CD1c-positive myeloid dendritic cell (primary cell): ENCODE results near the gene DGKI.

Experiments used
- DNase-seq: peaks from one replicate; pipeline ENCODE4 v3.0.0-alpha.2; 2016; ENCODE audit errors: extremely low spot score

The DGKI gene

DNA sequence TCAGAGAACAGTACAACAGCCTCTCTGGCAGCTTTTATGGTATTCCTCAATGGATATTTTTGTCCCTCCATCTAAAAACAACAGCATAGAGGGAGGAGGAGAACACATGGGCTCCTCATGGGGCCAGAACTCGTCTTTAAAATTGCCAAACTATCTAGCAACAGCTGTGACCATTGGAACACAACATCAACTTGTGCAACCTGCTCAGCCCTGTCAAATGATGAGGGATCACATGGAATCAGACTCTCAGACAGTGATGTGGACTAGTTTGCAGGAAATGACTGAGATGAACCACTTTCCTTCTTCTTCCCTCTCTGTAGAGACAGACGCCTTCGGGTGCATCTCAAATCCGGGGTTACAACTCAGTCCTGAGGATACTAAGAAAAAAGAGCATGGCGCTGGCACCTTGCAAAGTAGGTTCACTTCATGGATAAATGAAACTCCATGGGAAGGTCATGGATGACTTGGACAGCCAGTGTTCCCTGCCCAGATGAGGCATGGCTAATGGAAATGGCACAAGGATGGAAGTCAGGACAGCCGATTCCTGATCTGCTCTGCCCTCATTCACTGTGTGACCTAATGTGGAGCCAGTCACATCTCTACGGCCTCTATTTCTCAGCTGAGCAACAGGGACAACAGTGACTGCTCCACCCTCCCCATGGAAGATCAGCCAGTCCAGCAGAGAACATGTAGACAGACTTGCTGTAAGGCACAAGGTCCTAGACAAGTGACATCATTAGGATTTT, 24.6 kb upstream of the DGKI start:
- DNase-seq, result no peak

DNA sequence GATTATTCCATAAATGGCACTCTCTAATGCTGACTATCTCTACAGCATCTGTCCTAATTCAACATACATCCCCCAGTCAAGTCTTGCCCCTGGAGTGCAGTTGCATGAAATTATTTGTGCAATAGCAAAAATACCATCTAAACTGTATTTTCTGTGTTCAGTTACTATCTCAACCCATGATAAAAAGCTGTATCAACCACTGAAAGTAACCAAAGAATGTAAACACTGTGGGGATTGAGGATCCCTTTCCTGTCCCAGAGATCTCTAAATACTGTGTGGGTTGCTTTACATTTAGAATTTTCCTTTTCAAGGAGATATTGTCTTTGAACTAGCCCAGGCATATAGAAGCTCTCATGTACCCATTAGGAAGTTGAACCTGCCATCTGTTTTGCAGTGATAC, 23.9 kb upstream of the DGKI start:
- DNase-seq, result no peak

DNA sequence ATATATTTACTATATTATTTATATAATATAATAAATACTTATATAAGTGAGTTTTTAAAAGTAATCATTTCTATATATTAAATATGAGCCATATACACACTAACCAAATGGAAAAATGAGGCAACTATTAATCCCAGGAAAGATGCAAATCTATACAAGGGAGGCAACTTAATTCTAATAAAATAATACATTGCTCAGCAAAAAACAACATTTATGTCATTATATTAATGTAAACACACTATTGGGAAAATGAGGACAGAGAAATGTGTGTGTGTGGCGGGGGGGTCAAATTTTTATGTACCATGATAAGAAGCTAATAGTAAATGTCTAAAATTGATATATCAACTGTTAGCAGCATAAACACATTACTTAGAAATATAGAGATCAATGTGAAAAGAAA, 23.3 kb upstream of the DGKI start:
- no peak for DNase-seq

DNA sequence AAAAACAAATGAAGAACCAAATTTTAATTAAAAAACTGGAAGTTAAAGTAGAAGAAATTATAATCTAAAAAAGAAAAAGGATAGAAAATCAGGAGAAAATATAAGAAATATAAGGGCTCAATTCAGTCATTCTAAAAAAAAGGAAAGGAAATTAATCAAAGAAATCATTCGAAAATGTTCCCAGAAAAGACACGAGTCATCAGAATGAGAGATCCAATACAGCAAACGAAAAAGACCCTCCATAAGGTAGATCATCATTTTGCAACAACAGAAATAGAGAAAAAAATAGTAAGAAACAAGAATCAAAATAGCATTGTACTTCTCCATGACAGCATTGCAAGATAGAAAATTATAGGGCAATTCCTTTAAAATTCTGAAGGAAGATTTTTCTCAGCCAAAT, 22.5 kb upstream of the DGKI start:
- no peak for DNase-seq

DNA sequence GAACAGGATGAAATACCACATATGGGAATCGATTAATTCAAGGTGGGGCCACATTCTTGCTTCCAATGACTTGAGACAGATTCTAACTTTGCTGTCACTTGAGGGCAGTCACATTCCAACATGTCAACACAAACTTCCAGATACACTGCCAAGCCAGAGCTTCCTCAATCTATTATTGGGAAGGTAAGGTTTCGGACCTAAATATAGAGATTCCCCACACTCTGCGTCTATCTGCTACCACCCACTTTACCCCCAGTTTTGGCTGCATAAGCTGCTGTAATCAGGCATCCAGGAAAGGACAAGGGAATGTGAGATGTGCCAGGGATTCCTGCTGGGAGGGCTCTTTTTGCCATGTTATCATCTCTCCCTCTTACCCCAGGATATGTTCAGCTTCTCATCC, 20.5 kb upstream of the DGKI start:
- no peak for DNase-seq

DNA sequence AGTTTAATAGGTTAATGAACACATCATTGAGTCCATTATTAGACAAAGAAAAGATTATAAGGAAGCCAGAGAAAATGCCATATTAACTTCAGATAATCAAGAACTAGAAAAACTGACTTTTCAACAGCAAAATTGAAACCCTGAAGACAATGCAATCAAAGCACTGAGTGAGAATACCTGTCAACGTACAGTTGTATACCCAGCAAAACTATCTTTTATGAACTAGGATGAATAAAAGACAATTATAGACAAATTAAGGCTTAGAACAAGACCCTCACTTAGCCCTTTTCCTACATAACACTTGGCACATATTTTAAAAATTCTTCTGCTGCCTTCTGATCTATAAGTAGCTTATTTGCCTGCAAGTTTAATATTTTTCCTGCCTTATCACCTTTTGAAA, 19.0 kb upstream of the DGKI start:
- DNase-seq, result no peak

DNA sequence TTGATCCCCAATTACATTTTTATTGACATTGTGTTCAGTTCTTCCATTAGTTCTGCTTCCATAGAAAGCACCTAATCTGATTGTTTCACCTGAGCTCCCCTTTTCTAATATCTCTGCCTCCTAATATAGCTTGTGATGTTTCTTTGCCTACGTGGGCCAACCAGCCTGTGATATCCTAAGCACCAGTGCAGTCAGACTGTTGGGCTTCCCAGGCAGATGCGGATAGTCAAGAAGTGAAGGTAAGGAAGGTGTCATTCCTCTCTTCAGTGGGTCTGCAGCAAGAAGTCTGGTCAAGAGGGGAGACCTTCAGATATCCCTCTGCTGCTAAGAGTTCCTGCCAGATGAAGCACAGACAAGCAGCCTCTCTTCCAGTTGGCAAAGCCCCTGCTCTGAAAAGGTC, 16.2 kb upstream of the DGKI start:
- no peak for DNase-seq

DNA sequence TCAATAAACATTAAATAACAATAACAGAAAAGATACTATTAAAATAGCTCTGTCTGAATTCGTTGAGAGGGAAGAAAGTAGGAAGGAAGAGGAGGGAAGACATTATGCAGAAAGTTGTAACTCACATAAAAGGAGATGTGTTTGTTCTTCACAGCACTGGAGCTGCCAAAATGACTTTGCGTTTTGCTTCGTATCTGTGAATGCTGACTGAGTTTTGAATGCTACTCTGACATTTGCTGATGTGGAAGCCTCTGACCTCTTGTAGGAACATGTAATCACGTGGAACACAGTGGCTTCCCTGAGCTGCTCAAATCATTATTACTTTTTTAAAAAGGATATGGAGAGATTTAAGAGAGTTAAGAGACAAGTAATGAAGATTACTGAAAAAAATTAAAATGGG, 15.6 kb upstream of the DGKI start:
- DNase-seq, result no peak

DNA sequence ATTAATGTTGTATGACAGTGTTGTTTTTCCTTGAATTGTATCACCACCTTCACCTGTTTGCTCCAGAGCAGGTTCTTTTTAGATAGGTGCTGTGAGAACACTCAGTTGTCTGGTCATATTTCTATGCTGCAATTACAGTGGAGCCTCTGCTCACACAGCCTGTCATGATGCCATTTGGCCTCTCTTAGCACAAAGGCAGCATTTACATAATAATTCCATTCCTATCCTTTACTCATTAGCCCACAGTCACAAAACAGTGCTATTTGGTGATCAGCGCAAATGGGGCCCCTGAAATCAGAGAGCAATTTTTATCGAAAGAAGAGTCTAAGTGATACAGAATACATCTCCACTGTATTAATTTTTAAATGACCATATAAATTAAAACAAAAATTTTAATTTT, 13.8 kb upstream of the DGKI start:
- no peak for DNase-seq

DNA sequence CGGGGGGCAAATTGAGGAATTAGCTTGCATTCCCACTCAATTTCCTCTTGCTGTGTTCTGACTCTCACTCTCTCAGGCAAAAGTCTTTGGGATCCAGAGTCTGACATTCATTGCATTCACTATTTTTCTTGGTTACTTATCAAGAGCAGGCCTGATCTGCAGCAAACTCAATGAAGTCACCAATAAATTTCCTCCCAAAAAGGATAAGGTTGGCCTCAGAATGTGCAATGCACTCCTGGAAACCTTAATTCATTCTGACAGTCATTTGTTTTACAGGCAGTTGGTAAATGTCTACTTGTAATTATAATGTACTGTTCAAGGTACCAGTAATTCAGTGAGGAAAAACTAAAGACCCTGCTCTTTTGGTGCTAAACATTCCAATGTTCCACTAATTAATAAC, 6.3 kb upstream of the DGKI start:
- DNase-seq, result no peak

DNA sequence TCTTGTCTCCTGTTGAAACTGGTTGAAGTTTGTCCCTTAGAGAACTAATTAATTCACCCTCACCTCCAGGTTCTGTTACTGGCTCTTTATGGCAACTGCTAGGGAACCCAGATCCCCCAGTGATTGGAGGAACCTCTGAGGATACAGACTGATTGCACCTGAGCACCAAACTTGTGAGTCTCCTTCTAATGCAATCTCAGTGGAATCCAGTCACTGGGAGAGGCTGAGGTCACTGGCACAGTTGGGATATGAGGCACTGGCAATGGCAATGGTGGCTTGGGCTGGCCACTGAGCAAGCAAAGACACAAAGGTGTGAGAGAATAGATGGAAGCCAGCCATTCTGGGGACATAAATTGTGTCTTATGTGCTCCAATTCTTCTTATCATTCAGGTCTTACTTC, 5.3 kb upstream of the DGKI start:
- DNase-seq, result no peak

DNA sequence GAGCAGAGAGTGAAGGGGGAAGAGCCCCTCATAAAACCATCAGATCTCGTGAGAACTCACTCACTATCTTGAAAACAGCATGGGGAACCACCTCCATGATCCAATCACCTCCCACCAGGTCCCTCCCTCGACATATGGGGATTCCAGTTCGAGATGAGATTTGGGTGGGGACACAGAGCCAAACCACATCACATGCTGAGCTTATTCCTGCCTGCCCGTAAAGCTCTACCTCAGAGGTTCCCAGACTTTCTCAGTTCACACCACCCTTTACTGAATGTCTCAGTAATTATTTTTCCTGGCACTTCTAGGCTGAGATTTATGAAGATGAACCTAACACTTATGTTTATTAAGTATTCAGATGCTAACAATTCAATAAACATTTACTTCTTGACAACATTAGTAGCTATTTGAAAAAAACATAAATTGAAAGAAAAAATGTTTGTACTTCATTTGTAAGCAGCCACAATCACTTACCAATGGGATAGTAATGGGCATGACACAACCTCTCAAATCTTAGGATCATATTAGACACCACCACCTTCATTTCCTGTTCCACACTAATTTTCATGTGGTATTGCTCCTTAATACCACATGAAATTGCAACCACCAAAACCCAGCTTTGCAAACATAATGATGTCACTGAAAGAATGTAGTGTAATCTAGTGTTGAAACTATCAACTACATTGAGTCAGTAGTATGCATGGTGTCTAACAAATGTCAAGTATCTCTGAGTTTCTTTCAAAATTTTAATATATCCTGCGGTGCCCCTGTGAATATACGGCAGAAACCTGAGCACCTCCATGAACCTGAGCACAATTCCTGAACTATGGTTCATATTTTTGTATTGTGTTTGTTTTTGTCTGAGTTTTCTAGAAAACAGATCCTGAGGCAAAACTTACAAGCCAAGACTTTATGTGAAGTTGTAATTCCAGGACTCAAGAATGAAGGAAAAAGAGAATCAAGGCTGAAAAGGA, 4.5 kb upstream of the DGKI start:
- DNase-seq, result no peak

DNA sequence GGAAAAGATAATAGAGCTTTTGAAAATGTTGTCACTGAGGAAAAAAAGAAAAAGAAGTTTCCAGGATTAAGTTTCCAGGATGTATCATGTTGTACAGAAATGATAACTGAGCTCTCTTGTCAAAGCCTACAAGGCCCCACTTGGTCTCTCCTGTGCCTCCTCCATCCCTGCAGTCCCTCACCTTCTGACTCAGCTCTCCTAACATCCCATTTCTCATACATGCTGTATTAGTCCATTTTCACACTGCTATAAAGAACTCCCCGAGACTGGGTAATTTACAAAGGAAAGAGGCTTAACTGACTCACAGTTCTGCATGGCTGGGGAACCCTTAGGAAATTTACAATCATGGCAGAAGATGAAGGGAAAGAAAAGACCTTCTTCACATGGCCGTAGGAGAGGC, 3.8 kb upstream of the DGKI start:
- no peak for DNase-seq

DNA sequence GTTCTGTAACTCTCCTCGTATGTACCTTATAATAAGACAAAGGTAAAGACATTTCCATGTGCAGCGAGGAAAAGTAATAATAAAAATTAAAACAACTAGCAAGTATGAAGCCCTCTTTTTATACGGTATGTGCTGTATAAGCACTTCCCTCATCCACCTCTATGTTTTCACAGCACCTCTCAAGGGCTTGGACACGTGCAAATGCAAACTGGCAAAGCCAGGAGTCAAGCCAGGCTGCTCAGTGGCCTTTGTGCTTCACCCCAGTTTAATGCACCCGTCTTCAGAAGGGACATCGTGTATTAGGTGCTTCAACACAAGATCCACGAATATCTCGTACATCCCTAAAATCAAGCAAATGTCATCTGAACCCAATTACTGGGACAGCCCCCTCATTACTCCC, 1.3 kb upstream of the DGKI start:
- no peak for DNase-seq

DNA sequence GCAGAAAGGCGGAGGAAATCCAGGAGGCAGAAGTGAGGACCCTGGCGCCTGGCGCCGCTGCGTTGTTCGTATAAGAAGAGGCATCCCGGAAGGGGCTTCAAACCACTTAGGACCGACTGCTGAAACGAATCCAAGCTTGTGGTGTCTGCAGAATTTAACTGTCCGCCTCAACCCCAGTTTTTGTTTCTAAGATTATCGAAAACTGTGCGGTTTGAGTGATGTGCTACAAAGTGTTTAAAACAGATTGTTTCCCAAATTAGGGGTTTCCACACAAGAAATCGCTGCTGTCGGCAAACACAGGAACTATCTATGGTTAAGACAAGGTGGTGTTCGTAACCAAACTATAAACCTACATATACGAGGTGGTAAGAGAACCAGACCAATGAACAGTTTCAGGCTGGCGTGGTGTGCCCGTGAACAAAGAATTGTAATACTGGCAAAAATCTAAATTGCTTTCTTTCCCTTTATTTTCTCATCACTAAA, 835 bp upstream of the DGKI start:
- no peak for DNase-seq

DNA sequence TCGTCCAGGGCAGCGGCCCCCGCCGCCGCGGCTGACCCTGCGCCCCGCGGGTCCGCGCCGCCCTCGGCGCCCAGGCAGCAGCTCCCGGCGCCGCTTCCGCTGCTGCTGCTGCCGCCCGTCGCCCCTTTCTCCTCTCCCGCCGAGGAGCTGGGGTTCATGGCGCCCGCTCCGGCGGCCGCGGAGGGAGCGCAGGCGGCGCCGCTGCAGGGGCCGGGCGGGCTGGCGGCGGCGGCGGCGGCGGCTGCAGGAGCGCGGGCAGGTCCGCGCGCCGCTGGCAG, 286 bp downstream of the DGKI start:
- DNase-seq, result no peak

DNA sequence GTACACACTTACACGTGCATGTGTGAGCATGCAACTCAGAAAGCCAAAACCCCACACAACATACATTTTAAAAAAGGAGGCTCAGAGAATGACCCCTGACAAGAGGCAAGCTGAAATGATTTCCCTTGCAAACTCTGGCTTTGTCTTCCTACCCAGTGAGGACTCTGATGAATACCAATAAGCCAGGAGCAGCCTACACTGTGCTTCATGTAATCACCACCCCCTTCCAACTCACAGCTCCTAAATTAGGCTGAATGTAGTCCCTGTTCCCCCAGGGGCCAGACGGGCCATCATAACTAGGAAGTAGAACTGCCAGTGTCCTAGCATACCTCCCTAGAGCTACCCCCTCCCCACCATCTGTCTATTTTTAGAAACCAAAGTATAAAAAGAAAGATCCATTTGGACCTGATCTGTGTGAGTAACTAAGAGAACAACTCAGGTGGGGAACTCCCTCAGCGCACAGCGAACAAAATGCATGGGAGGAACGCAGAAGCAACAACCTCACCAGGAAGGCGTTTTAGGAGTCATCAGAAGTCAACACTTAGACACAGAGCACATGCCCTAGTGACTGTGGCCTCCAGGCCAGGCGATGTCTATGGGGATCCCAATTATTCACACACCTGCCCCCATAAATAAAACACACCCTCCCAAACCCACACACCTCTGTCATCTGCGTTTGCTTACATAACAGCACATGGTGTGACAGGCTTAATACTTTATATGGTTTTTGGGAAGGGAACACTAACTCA, 1.9 kb downstream of the DGKI start:
- DNase-seq, result no peak

DNA sequence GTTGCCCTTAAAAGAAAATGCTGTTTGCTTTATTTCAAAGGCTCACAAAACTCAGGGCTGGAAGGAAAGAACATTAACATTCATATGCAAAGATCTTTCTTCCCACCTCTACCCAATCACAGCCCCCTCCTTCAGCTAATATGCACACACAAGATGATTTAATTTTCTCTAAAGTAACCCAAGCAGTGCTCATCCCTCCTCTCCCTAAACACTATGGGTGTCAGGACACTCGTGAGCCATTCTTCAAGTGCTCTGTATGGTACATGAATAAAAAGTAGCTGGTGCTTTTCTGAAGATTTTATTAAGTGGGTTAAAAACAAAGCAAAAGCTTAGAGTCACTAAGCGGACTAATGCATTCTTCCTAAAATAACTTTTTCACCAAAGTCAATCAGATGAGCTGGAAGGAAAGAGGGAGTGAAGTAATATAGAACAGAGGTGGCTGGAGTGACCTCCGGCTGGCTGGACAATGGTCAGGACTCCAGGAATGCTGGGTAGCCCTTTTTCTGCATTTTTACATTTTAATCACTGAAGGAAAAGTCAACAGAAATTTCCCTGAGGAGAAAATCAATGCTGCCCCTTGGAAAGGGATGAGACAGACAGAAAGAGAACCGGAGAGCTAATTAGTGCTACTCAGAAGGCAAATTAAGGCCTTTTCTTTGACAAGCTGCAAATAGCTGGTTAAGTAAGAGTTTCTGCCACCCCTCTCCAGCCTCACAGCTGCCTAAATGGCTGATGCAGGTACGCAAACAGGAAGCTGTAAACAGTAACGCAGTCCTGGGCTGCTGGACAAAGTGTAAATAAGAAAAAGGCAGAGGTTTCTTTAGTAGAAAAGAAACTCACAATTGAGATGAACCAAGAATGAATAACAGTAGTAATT, 6.6 kb downstream of the DGKI start:
- no peak for DNase-seq

DNA sequence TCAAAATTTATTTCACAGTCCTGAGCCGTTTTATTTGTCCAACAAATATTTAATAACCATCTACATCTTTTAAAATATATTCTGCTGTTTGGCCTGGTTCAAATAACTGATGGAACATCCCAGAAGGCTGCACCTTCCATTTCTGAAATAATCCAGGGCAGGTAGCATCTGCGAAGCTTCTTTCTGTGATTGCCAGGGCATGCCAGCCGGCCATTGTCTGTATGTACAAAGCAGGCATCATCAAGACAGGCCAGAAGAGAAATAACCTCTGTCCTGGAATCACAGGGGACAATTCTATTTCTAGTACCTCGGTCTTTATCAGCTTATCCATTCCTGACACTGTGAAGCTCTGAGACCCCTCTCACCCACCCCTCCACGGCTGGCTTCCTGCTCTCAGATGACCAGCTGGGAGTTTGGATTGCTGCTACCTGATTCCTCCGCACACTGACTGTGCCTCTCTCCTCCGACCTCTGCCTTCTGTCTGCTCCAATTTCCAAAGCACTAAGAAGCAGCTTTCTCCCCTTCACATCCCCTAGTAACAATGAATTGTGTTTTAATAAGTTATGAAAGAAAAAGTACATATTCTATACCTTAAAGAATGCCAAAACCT, 8.0 kb downstream of the DGKI start:
- no peak for DNase-seq

DNA sequence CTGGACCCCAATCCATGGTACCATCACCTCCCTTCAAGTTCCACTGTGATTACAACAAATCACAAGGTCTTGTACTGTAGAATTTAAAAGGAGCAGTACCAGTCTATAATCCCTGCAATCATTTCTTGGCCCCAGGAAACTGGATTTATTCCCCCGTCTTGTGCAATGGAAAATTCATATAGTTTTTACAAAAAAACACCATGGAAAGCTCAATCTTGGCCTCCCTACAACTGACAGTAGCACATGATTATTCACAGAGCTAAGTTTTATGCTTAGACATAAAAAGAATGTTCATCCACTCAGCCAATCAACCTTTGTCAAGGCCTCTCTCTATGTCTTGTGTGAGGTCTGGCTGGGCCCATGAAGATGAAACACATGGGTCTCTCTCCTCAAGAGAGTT, 10.2 kb downstream of the DGKI start:
- no peak for DNase-seq

DNA sequence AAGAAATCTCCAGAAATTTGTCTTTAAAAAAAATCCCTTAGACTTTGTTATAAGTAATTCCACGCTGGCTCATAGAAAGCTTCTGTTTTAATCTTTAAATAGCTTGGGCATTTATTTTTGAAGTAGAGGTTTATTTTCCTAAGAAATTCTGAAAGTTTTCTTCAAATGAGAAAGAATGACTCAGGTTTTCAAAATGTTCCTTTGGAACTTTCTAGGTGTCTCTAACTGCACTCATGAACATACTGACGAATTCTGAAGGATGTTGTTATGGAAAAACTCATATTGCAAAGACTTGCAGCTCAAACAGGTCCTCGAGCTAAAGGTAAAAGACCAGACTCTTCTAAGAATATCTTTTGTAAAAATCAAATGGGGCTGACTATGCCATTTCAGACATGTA, 10.7 kb downstream of the DGKI start:
- DNase-seq, result no peak
